MM.1S (cell line): ENCODE results near the gene RNF126.

Experiments
- DNase-seq: peaks from one replicate; pipeline ENCODE4 v3.0.0-alpha.2; 2015
- H2AFZ ChIP-seq: fragments of 300-600 bp; sonication (generic); 2 replicates; pipeline ENCODE4 v1.6.0; 2016; ENCODE audit warnings: antibody characterized with exemption, low read length
- H3F3A ChIP-seq: fragments of 300-600 bp; sonication (generic); 2 replicates; pipeline ENCODE4 v1.6.1; 2016; ENCODE audit warnings: mild to moderate bottlenecking, antibody characterized with exemption, low read length, moderate library complexity, mixed read lengths; ENCODE audit not compliant: insufficient read depth
- H3K27ac ChIP-seq: fragments of 300-600 bp; sonication (generic); 2 replicates; pipeline ENCODE4 v1.5.1; 2016; ENCODE audit warnings: mild to moderate bottlenecking, low read length
- H3K27me3 ChIP-seq: fragments of 300-600 bp; sonication (generic); replicated peaks from 2 replicates; pipeline ENCODE4 v1.6.0; 2016; ENCODE audit warnings: low read length; ENCODE audit not compliant: insufficient read depth
- H3K36me3 ChIP-seq: fragments of 300-600 bp; sonication (generic); replicated peaks from 2 replicates; pipeline ENCODE4 v1.6.1; 2016; ENCODE audit warnings: mild to moderate bottlenecking, low read length, mixed read lengths; ENCODE audit not compliant: insufficient read depth
- H3K4me1 ChIP-seq: fragments of 300-600 bp; sonication (generic); 2 replicates; pipeline ENCODE4 v1.6.1; 2016; ENCODE audit warnings: low read length, mixed read lengths
- H3K4me2 ChIP-seq: fragments of 300-600 bp; sonication (generic); 2 replicates; pipeline ENCODE4 v1.6.0; 2016; ENCODE audit warnings: low read depth, low read length
- H3K4me3 ChIP-seq: fragments of 300-600 bp; sonication (generic); 2 replicates; pipeline ENCODE4 v1.5.1; 2016; ENCODE audit warnings: low read length, mixed read lengths
- H3K79me2 ChIP-seq: fragments of 300-600 bp; sonication (generic); 2 replicates; pipeline ENCODE4 v1.6.1; 2016; ENCODE audit warnings: mixed run types, low read length, mixed read lengths
- H3K9ac ChIP-seq: fragments of 300-600 bp; sonication (generic); 2 replicates; pipeline ENCODE4 v1.6.1; 2016; ENCODE audit warnings: low read length, mixed read lengths
- H3K9me2 ChIP-seq: fragments of 300-600 bp; sonication (generic); replicated peaks from 2 replicates; pipeline ENCODE4 v1.6.1; 2016; ENCODE audit warnings: mild to moderate bottlenecking, low read length, mixed read lengths; ENCODE audit not compliant: insufficient read depth
- H3K9me3 ChIP-seq: fragments of 300-600 bp; sonication (generic); replicated peaks from 2 replicates; pipeline ENCODE4 v1.6.1; 2016; ENCODE audit warnings: mild to moderate bottlenecking, low read length, mixed read lengths; ENCODE audit not compliant: insufficient read depth
- H4K20me1 ChIP-seq: fragments of 300-600 bp; sonication (generic); 2 replicates; pipeline ENCODE4 v1.6.1; 2016; ENCODE audit warnings: mild to moderate bottlenecking, low read length, moderate library complexity, mixed read lengths; ENCODE audit not compliant: insufficient read depth
- EZH2 ChIP-seq: fragments of 300-600 bp; sonication (generic); optimal IDR thresholded peaks from 2 replicates; pipeline ENCODE3; 2017; ENCODE audit warnings: low read depth, mild to moderate bottlenecking, antibody characterized with exemption, low read length, mixed read lengths
- EZH2phosphoT487 ChIP-seq: fragments of 300-600 bp; sonication (generic); IDR thresholded peaks from 2 replicates; pipeline ENCODE4 v1.6.1; 2018; ENCODE audit warnings: antibody characterized with exemption, low read length
- TF ChIP-seq, protein P1 (sequence below): fragments of 300-600 bp; sonication (generic); IDR thresholded peaks from 2 replicates; pipeline ENCODE4 v1.5.1; 2016; ENCODE audit warnings: antibody characterized with exemption, low read length, mixed read lengths

The RNF126 gene

DNA sequence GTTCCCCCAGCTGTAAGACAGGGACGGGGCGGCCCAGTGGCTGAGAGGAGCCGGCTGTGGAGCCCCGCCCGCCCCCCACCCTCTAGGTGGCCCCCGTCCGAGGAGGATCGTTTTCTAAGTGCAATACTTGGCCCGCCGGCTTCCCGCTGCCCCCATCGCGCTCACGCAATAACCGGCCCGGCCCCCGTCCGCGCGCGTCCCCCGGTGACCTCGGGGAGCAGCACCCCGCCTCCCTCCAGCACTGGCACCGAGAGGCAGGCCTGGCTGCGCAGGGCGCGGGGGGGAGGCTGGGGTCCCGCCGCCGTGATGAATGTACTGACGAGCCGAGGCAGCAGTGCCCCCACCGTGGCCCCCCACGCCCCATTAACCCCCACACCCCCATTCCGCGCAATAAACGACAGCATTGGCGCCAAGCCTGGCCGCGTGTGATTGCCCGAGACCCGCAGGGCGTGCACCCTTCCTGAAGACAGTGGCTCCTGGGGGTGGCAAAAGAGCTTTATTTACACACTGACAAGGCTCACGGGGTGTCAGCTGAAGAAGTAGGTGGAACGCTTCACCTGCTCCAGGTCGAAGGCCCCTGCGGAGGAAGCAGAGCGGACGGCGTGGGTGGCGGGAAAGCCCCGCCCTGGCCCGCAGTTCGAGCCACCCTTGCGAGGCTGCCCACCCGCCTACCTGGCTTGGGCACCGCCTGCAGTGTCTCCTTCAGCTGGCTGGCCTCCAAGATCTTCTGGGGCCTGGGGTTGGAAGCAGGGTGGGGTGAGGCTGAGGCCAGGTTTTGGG, 46.1 kb downstream of the RNF126 start:
- no peaks in the 10 kb centered on the region for H3K79me2 ChIP-seq
- no peaks in the 10 kb centered on the region for H3K9me2 ChIP-seq
- H3K4me2 ChIP-seq = no peak overlapping the region
- no peak overlapping the region for H3K27ac ChIP-seq
- TF ChIP-seq EZH2phosphoT487 (no peak), EZH2 (no peak)
- TF ChIP-seq, protein P1, sequence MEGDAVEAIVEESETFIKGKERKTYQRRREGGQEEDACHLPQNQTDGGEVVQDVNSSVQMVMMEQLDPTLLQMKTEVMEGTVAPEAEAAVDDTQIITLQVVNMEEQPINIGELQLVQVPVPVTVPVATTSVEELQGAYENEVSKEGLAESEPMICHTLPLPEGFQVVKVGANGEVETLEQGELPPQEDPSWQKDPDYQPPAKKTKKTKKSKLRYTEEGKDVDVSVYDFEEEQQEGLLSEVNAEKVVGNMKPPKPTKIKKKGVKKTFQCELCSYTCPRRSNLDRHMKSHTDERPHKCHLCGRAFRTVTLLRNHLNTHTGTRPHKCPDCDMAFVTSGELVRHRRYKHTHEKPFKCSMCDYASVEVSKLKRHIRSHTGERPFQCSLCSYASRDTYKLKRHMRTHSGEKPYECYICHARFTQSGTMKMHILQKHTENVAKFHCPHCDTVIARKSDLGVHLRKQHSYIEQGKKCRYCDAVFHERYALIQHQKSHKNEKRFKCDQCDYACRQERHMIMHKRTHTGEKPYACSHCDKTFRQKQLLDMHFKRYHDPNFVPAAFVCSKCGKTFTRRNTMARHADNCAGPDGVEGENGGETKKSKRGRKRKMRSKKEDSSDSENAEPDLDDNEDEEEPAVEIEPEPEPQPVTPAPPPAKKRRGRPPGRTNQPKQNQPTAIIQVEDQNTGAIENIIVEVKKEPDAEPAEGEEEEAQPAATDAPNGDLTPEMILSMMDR = no peak
- H2AFZ ChIP-seq = no peak overlapping the region
- H3K4me3 ChIP-seq = no peak overlapping the region
- H4K20me1 ChIP-seq = no peaks in the 10 kb centered on the region
- H3K4me1 ChIP-seq = no peaks in the 10 kb centered on the region
- no peaks in the 10 kb centered on the region for H3F3A ChIP-seq
- H3K27me3 ChIP-seq = no peaks in the 10 kb centered on the region
- H3K9ac ChIP-seq = no peak overlapping the region
- DNase-seq = no peak
- H3K36me3 ChIP-seq = peaks cover 3% of the 10 kb centered on the region; the same call in 1 of the 2 replicates
- H3K9me3 ChIP-seq = no peaks in the 10 kb centered on the region

DNA sequence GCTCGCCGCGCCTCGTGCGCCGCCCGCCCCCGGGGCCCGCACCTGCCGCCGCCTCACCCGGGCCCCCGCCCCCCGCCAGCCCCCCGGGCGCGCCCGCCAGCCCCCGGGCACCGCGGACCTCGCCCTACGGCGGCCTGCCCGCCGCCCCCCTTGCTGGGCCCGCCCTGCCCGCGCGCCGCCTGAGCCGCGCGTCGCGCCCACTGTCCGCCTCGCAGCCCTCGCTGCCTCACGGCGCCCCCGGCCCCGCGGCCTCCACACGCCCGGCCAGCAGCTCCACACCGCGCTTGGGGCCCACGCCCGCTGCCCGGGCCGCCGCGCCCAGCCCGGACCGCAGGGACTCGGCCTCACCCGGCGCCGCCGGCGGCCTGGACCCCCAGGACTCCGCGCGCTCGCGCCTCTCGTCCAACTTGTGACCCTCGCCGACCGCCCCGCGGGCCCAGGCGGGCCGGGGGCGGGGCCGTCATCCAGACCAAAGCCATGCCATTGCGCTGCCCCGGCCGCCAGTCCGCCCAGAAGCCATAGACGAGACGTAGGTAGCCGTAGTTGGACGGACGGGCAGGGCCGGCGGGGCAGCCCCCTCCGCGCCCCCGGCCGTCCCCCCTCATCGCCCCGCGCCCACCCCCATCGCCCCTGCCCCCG, 46.8 kb downstream of the RNF126 start:
- H3K79me2 ChIP-seq = no peaks in the 10 kb centered on the region
- H3K27ac ChIP-seq = no peak overlapping the region
- H3K4me2 ChIP-seq = no peak overlapping the region
- H3K4me1 ChIP-seq = no peaks in the 10 kb centered on the region
- H3K9ac ChIP-seq = no peak overlapping the region
- H2AFZ ChIP-seq = no peak overlapping the region
- no peaks in the 10 kb centered on the region for H3K9me3 ChIP-seq
- DNase-seq = no peak
- peaks cover 3% of the 10 kb centered on the region; the same call in 1 of the 2 replicates for H3K36me3 ChIP-seq
- TF ChIP-seq EZH2 = no peak
- TF ChIP-seq, protein P1 = no peak
- TF ChIP-seq EZH2phosphoT487 = no peak
- H3K9me2 ChIP-seq = no peaks in the 10 kb centered on the region
- H3K4me3 ChIP-seq = no peak overlapping the region
- H4K20me1 ChIP-seq = no peaks in the 10 kb centered on the region
- no peaks in the 10 kb centered on the region for H3K27me3 ChIP-seq
- no peaks in the 10 kb centered on the region for H3F3A ChIP-seq

DNA sequence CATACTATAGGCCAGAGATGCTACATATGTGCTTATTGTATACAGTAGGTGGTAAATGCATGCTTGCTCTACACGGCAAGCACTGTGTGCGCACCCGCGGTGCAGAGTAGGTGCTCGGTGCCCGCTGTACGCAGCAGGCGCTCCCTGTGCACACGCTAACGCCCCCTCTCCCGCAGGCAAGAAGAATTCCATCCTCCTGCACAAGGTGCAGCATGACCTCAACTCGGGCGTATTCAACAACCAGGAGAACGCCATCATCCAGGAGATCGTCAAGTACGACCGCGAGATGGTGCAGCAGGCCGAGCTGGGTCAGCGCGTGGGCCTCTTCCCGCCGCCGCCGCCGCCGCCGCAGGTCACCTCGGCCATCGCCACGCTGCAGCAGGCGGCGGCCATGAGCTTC, 47.4 kb downstream of the RNF126 start:
- Histone ChIP-seq H3K36me3 (peaks cover 3% of the 10 kb centered on the region; the same call in 1 of the 2 replicates), H3K4me3 (no peak overlapping the region)

More for the DNA sequence above, 47.4 kb downstream of the RNF126 start:
- Histone ChIP-seq H3K9me2 (no peaks in the 10 kb centered on the region), H3K4me1 (no peaks in the 10 kb centered on the region), H3K27ac (no peak overlapping the region), H3K79me2 (no peaks in the 10 kb centered on the region), H4K20me1 (no peaks in the 10 kb centered on the region), H3K27me3 (0 out of 2 replicates have a peak, but pooled peaks cover 3% of the 10 kb centered on the region), H3K9ac (no peak overlapping the region), H2AFZ (no peak overlapping the region), H3K9me3 (no peaks in the 10 kb centered on the region), H3K4me2 (no peak overlapping the region), H3F3A (no peaks in the 10 kb centered on the region)
- no peak for DNase-seq
- TF ChIP-seq EZH2phosphoT487 (no peak), EZH2 (no peak)
- TF ChIP-seq, protein P1 = no peak
